Subcutaneous abdominal adipose tissue (tissue), 5 donors: ENCODE data around the gene UBTF.
A peak's percentile ranks its signal among the peaks of the same experiment; 100 is the strongest.

Experiments used
- H3K27ac ChIP-seq: one replicate; pipeline ENCODE4 v1.7.0; 2013; ENCODE audit warnings: low read depth, mild to moderate bottlenecking, inconsistent platforms, low read length, moderate library complexity
- H3K27me3 ChIP-seq, 5 donors: one replicate each; pipeline ENCODE4 v1.7.0; 2013; ENCODE audit warnings: low read length in 5 of 5, inconsistent platforms in 1 of 5; ENCODE audit not compliant: control insufficient read depth in 5 of 5, insufficient read depth in 4 of 5
- H3K36me3 ChIP-seq, 5 donors: one replicate each; pipeline ENCODE4 v1.7.0; 2013; ENCODE audit warnings: low read length in 5 of 5; ENCODE audit not compliant: control insufficient read depth in 5 of 5, insufficient read depth in 5 of 5
- H3K4me1 ChIP-seq, 5 donors: one replicate each; pipeline ENCODE4 v1.7.0; 2013; ENCODE audit warnings: low read length in 5 of 5, mild to moderate bottlenecking in 3 of 5, moderate library complexity in 1 of 5; ENCODE audit not compliant: control insufficient read depth in 5 of 5, insufficient read depth in 5 of 5
- H3K4me3 ChIP-seq, 5 donors: one replicate each; pipeline ENCODE4 v1.7.0; 2013; ENCODE audit warnings: low read length in 5 of 5, low read depth in 1 of 5
- H3K9ac ChIP-seq, 5 donors: one replicate each; pipeline ENCODE4 v1.7.0; 2013; ENCODE audit warnings: low read length in 5 of 5, mild to moderate bottlenecking in 4 of 5, moderate library complexity in 3 of 5
- H3K9me3 ChIP-seq, 5 donors: one replicate each; pipeline ENCODE4 v1.7.0; 2013; ENCODE audit warnings: low read length in 5 of 5; ENCODE audit not compliant: control insufficient read depth in 5 of 5
- donor health status: healthy.
- donor health status: healthy.
- donor health status: healthy.
- donor health status: healthy.
- donor health status: healthy.

The UBTF gene

GRCh38 chr17:44176257-44176656 is 43.2 kb downstream of the UBTF start:
- H3K9me3 ChIP-seq: no peaks in the 10 kb centered on the region
- H3K27me3 ChIP-seq: no peaks in the 10 kb centered on the region
- no peak overlapping the region for H3K9ac ChIP-seq
- peaks cover 0 to 34% (median 11%) of the 10 kb centered on the region in 5 donors for H3K36me3 ChIP-seq
- no peak overlapping the region for H3K27ac ChIP-seq
- H3K4me3 ChIP-seq: no peak overlapping the region
- no peaks in the 10 kb centered on the region for H3K4me1 ChIP-seq

GRCh38 chr17:44174427-44174826 is 45.0 kb downstream of the UBTF start:
- Histone ChIP-seq H3K9ac (peak overlapping the region in 1 of 5 donors; percentile 30), H3K27ac (no peak overlapping the region), H3K36me3 (peaks cover 0 to 34% (median 11%) of the 10 kb centered on the region in 5 donors)

GRCh38 chr17:44171931-44172455 is 47.5 kb downstream of the UBTF start:
- Histone ChIP-seq H3K9me3 (no peaks in the 10 kb centered on the region), H3K4me3 (no peak overlapping the region), H3K27me3 (peaks cover 0 to 6% (median 5%) of the 10 kb centered on the region in 5 donors), H3K9ac (no peak overlapping the region), H3K4me1 (peaks cover 0 to 8% (median 4%) of the 10 kb centered on the region in 5 donors), H3K36me3 (peaks cover 0 to 13% (median 7%) of the 10 kb centered on the region in 5 donors), H3K27ac (no peak overlapping the region)

More at GRCh38 chr17:44174427-44174826, 45.0 kb downstream of the UBTF start:
- no peaks in the 10 kb centered on the region for H3K9me3 ChIP-seq
- H3K4me3 ChIP-seq: no peak overlapping the region
- H3K4me1 ChIP-seq: peaks cover 0 to 4% (median 0%) of the 10 kb centered on the region in 5 donors
- H3K27me3 ChIP-seq: peaks cover 0 to 6% (median 5%) of the 10 kb centered on the region in 5 donors

GRCh38 chr17:44170499-44171201 is 48.8 kb downstream of the UBTF start, which contains the start of gene ASB16:
TSS of gene ASB16 (plus strand) at chr17:44170704. CDS start at chr17:44170790, 86 bp downstream.
- Histone ChIP-seq H3K4me3 (no peak within 1 kb of the TSS), H3K36me3 (peaks cover 0 to 4% (median 0%) of the 10 kb centered on the region in 5 donors), H3K9me3 (no peaks in the 10 kb centered on the region), H3K4me1 (peaks cover 0 to 8% (median 4%) of the 10 kb centered on the region in 5 donors), H3K9ac (no peak within 1 kb of the TSS), H3K27ac (no peak within 1 kb of the TSS), H3K27me3 (peaks cover 0 to 6% (median 5%) of the 10 kb centered on the region in 5 donors)

GRCh38 chr17:44170135-44170498 is 49.4 kb downstream of the UBTF start:
- Histone ChIP-seq H3K27me3 (peaks cover 0 to 6% (median 5%) of the 10 kb centered on the region in 5 donors), H3K4me1 (peaks cover 0 to 8% (median 4%) of the 10 kb centered on the region in 5 donors), H3K27ac (no peak overlapping the region), H3K4me3 (no peak overlapping the region), H3K9me3 (no peaks in the 10 kb centered on the region), H3K9ac (no peak overlapping the region), H3K36me3 (peaks cover 0 to 4% (median 0%) of the 10 kb centered on the region in 5 donors)

- Histone ChIP-seq H3K27me3 (peaks cover 0 to 6% (median 5%) of the 10 kb centered on the region in 5 donors), H3K9me3 (no peaks in the 10 kb centered on the region), H3K4me3 (no peak overlapping the region), H3K4me1 (peaks cover 0 to 8% (median 4%) of the 10 kb centered on the region in 5 donors), H3K36me3 (peaks cover 0 to under 1% (median 0%) of the 10 kb centered on the region in 5 donors), H3K9ac (peak overlapping the region in 1 of 5 donors; percentile 31), H3K27ac (no peak overlapping the region)
These were observed 52.2 kb downstream of the UBTF start for GRCh38 chr17:44167181-44167861.

- H3K27me3 ChIP-seq: peaks cover 0 to 4% (median 0%) of the 10 kb centered on the region in 5 donors
- no peak overlapping the region for H3K27ac ChIP-seq
- H3K9ac ChIP-seq: no peak overlapping the region
- H3K4me1 ChIP-seq: peaks cover 0 to 4% (median 4%) of the 10 kb centered on the region in 5 donors
- H3K4me3 ChIP-seq: no peak overlapping the region
- no peaks in the 10 kb centered on the region for H3K9me3 ChIP-seq
- H3K36me3 ChIP-seq: peaks cover 0 to 13% (median 8%) of the 10 kb centered on the region in 5 donors
These were observed 55.0 kb downstream of the UBTF start for GRCh38 chr17:44164476-44164875.

- H3K4me1 ChIP-seq: no peaks in the 10 kb centered on the region
- H3K27me3 ChIP-seq: no peaks in the 10 kb centered on the region
- H3K36me3 ChIP-seq: peaks cover 0 to 17% (median 16%) of the 10 kb centered on the region in 5 donors
- H3K9ac ChIP-seq: no peak overlapping the region
- no peaks in the 10 kb centered on the region for H3K9me3 ChIP-seq
- H3K27ac ChIP-seq: no peak overlapping the region
- no peak overlapping the region for H3K4me3 ChIP-seq
These were observed 59.8 kb downstream of the UBTF start for GRCh38 chr17:44159519-44160210.

- no peak overlapping the region for H3K9ac ChIP-seq
These were observed 64.0 kb downstream of the UBTF start for GRCh38 chr17:44155488-44155887.

More at GRCh38 chr17:44155488-44155887, 64.0 kb downstream of the UBTF start:
- H3K27ac ChIP-seq: no peak overlapping the region
- H3K4me1 ChIP-seq: no peaks in the 10 kb centered on the region
- H3K9me3 ChIP-seq: no peaks in the 10 kb centered on the region
- peaks cover 0 to 12% (median 11%) of the 10 kb centered on the region in 5 donors for H3K36me3 ChIP-seq
- no peaks in the 10 kb centered on the region for H3K27me3 ChIP-seq
- no peak overlapping the region for H3K4me3 ChIP-seq
